HepG2 (cell line): ENCODE data around the gene COL18A1. TPM values are rescaled to one million over a fixed set of nuclear protein-coding genes. Genes with fewer than 3 reads are reported as not detected.
A peak's percentile ranks its signal among the peaks of the same experiment; 100 is the strongest.

Source experiments
- ARID2 ChIP-seq: sonication (generic); formaldehyde crosslinking; IDR thresholded peaks from 2 replicates; pipeline ENCODE4 v1.8.1; 2022; ENCODE audit warnings: mild to moderate bottlenecking, missing genetic modification reagents, borderline replicate concordance
- BCL6 ChIP-seq: IDR thresholded peaks from 2 replicates; pipeline ENCODE4 v1.6.1; 2016; ENCODE audit warnings: missing genetic modification reagents, missing compliant biosample characterization
- GLI4 ChIP-seq: sonication (generic); formaldehyde crosslinking; IDR thresholded peaks from 2 replicates; pipeline ENCODE4 v1.5.1; 2020; ENCODE audit warnings: missing genetic modification reagents, mild to moderate bottlenecking, moderate library complexity, borderline replicate concordance
- RARA ChIP-seq: IDR thresholded peaks from 2 replicates; pipeline ENCODE4 v1.6.1; 2016; ENCODE audit warnings: missing genetic modification reagents, missing compliant biosample characterization
- SUZ12 ChIP-seq: fragments of 150-350 bp; IDR thresholded peaks from 2 replicates; pipeline ENCODE4 v1.6.1; 2014; ENCODE audit warnings: low read depth, low read length
- THYN1 ChIP-seq: sonication (generic); formaldehyde crosslinking; IDR thresholded peaks from 2 replicates; pipeline ENCODE4 v1.8.1; 2023; ENCODE audit warnings: low read depth, mild to moderate bottlenecking, moderate library complexity, missing genetic modification reagents, borderline replicate concordance
- YEATS2 ChIP-seq: sonication (generic); formaldehyde crosslinking; IDR thresholded peaks from 2 replicates; pipeline ENCODE4 v1.4.0; 2020; ENCODE audit warnings: missing genetic modification reagents, borderline replicate concordance
- ZNF530 ChIP-seq: sonication (generic); formaldehyde crosslinking; IDR thresholded peaks from 2 replicates; pipeline ENCODE4 v1.5.0; 2020; ENCODE audit warnings: low read depth, mild to moderate bottlenecking, missing genetic modification reagents
- ZNF609 ChIP-seq: sonication (generic); formaldehyde crosslinking; IDR thresholded peaks from 2 replicates; pipeline ENCODE4 v1.4.0; 2020; ENCODE audit warnings: mild to moderate bottlenecking, missing genetic modification reagents, borderline replicate concordance
- ZNF737 ChIP-seq: sonication (generic); formaldehyde crosslinking; IDR thresholded peaks from 2 replicates; pipeline ENCODE4 v1.5.0; 2020; ENCODE audit warnings: missing genetic modification reagents, mild to moderate bottlenecking, borderline replicate concordance
- ZSCAN25 ChIP-seq: sonication (generic); formaldehyde crosslinking; IDR thresholded peaks from 2 replicates; pipeline ENCODE4 v1.8.0; 2022; ENCODE audit warnings: mild to moderate bottlenecking, missing genetic modification reagents
- polyA plus RNA-seq, 8 experiments: library from polyadenylated mRNA; depleted of rRNA in 3 of 8; stranded (reverse) in 7 of 8; unstranded in 1 of 8; fragments of >200 nt; fragmentation: Illumina TruSeq in 4 of 8; extraction: Trizol in 4 of 8; gene quantifications; 2 replicates each; pipeline versions ENCODE4 v1.2.1 to v1.2.3, GENCODE V29; 2011 to 2016; ENCODE audit warnings: low read depth in 4 of 8, missing spikeins in 1 of 8, mixed read lengths in 1 of 8; ENCODE audit not compliant: insufficient read depth in 1 of 8
- total RNA-seq, 5 experiments: library from RNA; depleted of rRNA; stranded (reverse); fragments of >200 nt; fragmentation: Illumina TruSeq; extraction: Trizol; gene quantifications; 2 replicates each; pipeline ENCODE4 v1.2.3, GENCODE V29; 2016; ENCODE audit warnings: low read depth in 1 of 5
- TF ChIP-seq, protein P1 (sequence below): sonication (generic); formaldehyde crosslinking; IDR thresholded peaks from 2 replicates; pipeline ENCODE4 v1.5.0; 2020; ENCODE audit warnings: missing genetic modification reagents, mild to moderate bottlenecking, borderline replicate concordance
- TF ChIP-seq, protein P2 (sequence below), 2 experiments: fragments of 450-650 bp in 1 of 2; sonication (generic) in 1 of 2; formaldehyde crosslinking in 1 of 2; IDR thresholded peaks; 2 replicates each; pipeline versions ENCODE4 v1.6.1 to v1.8.0; 2016 to 2022; ENCODE audit warnings: antibody characterized with exemption in 1 of 2, mild to moderate bottlenecking in 1 of 2, missing genetic modification reagents in 1 of 2

COL18A1 gene
- total and polyA plus RNA-seq, 2 of the 13 experiments (the other 11 are each of a cell fraction or from before 2014, with no cell fraction given), result 79.0 to 102 TPM

DNA sequence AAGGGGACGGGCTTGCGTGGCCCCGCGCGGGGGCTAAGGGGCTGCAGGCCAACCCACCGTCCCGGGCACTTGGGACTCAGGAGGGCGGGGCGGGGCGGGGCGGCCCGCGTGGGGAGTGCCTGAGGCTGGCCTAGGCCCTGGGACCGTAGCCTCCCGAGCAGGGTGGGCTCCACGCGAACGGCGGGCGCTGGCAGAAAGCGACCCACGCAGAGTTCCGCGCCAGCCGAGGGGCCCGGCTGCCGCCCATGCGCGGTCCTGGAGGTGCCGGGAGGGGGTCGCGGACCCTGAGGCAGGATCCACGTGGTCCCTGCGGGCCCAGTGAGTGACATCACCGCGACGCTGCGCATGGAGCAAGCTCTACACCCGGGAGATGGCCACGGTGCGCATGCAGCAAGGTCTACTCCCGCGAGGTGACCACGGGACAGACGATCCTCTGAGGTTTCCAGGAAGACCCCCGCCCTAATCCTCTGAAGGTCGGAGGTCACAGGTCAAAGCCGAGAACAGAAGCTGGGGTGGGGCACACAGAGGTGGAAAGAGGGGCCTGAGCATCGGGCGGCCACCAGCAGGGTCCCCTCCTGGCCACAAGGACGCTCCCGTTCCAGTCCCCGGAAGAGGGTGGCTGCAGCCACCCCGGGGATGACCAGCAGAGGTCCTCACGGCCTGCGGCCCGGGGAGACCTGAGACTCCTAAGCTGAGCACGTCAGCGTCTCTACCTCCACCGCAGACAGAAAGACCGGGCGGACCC lies 150.8 kb downstream of the COL18A1 start (continued):
- TF ChIP-seq, protein P1, sequence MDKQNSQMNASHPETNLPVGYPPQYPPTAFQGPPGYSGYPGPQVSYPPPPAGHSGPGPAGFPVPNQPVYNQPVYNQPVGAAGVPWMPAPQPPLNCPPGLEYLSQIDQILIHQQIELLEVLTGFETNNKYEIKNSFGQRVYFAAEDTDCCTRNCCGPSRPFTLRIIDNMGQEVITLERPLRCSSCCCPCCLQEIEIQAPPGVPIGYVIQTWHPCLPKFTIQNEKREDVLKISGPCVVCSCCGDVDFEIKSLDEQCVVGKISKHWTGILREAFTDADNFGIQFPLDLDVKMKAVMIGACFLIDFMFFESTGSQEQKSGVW (CRISPR knock-in tag), result no peak
- TF ChIP-seq, protein P2, sequence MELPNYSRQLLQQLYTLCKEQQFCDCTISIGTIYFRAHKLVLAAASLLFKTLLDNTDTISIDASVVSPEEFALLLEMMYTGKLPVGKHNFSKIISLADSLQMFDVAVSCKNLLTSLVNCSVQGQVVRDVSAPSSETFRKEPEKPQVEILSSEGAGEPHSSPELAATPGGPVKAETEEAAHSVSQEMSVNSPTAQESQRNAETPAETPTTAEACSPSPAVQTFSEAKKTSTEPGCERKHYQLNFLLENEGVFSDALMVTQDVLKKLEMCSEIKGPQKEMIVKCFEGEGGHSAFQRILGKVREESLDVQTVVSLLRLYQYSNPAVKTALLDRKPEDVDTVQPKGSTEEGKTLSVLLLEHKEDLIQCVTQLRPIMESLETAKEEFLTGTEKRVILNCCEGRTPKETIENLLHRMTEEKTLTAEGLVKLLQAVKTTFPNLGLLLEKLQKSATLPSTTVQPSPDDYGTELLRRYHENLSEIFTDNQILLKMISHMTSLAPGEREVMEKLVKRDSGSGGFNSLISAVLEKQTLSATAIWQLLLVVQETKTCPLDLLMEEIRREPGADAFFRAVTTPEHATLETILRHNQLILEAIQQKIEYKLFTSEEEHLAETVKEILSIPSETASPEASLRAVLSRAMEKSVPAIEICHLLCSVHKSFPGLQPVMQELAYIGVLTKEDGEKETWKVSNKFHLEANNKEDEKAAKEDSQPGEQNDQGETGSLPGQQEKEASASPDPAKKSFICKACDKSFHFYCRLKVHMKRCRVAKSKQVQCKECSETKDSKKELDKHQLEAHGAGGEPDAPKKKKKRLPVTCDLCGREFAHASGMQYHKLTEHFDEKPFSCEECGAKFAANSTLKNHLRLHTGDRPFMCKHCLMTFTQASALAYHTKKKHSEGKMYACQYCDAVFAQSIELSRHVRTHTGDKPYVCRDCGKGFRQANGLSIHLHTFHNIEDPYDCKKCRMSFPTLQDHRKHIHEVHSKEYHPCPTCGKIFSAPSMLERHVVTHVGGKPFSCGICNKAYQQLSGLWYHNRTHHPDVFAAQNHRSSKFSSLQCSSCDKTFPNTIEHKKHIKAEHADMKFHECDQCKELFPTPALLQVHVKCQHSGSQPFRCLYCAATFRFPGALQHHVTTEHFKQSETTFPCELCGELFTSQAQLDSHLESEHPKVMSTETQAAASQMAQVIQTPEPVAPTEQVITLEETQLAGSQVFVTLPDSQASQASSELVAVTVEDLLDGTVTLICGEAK (IDR thresholded peaks at IDR 0.05), result no peak
- TF ChIP-seq, protein P2 (CRISPR knock-in tag; IDR thresholded peaks at IDR 0.05), result peak; percentile 68
- no peak; the same call in 1 of the 2 replicates for TF ChIP-seq GLI4 (CRISPR knock-in tag)
- no peak for TF ChIP-seq SUZ12
- TF ChIP-seq YEATS2 (CRISPR knock-in tag), result peak; percentile 54; the same call in 1 of the 2 replicates
- TF ChIP-seq ZNF737, result no peak
- TF ChIP-seq ARID2, result no peak
- TF ChIP-seq THYN1 (CRISPR knock-in tag), result no peak
- peak; percentile 71; the same call in 1 of the 2 replicates for TF ChIP-seq ZSCAN25 (CRISPR knock-in tag)
- TF ChIP-seq ZNF530 (CRISPR knock-in tag), result no peak
- no peak; the same call in 1 of the 2 replicates for TF ChIP-seq ZNF609 (CRISPR knock-in tag)
- TF ChIP-seq RARA (CRISPR knock-in tag), result peak; percentile 48; the same call in 1 of the 2 replicates
- peak; percentile 67; the same call in 1 of the 2 replicates for TF ChIP-seq BCL6 (CRISPR knock-in tag)
